B cell (primary cell): ENCODE data around the gene GRIN3A.

ENCODE experiments used
- EZH2 ChIP-seq: IDR thresholded peaks from 2 replicates; pipeline ENCODE4 v1.6.1; 2012; ENCODE audit warnings: borderline replicate concordance, low read depth, mild to moderate bottlenecking, moderate library complexity, low read length; ENCODE audit not compliant: insufficient read depth, poor library complexity, severe bottlenecking
- TF ChIP-seq, protein P1 (sequence below): fragments of 200-600 bp; IDR thresholded peaks from one replicate; pipeline ENCODE4 v1.8.0; 2022; ENCODE audit warnings: antibody characterized with exemption, mild to moderate bottlenecking

DNA sequence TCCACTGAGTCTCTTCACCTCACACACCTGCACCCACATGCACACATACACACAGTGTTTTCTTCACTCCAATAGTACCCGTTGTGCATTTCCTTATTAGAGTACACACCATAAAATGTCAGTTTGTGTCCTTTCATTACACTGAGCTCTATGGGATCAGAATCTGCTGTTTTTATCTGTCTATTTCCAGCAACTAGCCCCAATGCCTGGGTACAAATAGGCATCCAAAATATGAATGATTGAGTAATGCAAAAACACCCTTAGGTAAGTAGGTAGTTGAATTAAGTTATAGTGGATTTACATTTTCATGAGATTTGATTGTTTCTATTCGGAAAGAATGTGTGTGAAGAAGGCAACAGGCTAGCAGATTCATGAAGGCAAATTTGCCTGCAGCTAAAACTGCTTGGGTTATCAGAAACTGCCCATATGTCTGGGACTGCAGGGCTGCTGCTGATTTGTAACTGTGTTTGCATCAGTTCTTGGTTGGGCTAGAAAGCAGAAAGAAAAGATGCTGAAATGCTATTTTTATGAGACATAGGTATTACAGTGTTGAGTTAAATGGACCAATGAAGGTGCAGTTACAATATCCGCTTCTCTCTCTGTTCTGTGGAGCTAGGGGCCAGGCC is 170.6 kb downstream of the GRIN3A start:
- TF ChIP-seq, protein P1, sequence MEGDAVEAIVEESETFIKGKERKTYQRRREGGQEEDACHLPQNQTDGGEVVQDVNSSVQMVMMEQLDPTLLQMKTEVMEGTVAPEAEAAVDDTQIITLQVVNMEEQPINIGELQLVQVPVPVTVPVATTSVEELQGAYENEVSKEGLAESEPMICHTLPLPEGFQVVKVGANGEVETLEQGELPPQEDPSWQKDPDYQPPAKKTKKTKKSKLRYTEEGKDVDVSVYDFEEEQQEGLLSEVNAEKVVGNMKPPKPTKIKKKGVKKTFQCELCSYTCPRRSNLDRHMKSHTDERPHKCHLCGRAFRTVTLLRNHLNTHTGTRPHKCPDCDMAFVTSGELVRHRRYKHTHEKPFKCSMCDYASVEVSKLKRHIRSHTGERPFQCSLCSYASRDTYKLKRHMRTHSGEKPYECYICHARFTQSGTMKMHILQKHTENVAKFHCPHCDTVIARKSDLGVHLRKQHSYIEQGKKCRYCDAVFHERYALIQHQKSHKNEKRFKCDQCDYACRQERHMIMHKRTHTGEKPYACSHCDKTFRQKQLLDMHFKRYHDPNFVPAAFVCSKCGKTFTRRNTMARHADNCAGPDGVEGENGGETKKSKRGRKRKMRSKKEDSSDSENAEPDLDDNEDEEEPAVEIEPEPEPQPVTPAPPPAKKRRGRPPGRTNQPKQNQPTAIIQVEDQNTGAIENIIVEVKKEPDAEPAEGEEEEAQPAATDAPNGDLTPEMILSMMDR: no peak
- no peak for TF ChIP-seq EZH2
